K562 (cell line): ENCODE measurements around the gene KCTD16. TPM values are rescaled to one million over a fixed set of nuclear protein-coding genes. Genes with fewer than 3 reads are reported as not detected.

ENCODE experiments used
- ATAC-seq: fragments of 200-7000 bp; cut with Tn5 transposase; 3 replicates; pipeline ENCODE4 v1.9.1; 2020; ENCODE audit warnings: moderate library complexity
- BruUV-seq: library from RNA; stranded (reverse); fragments of 400-500 nt; replicated peaks from 2 replicates; lab custom pipeline; 2021; lab: Mats Ljungman, UMichigan
- CTCF ChIA-PET: fragments of 300-600 bp; formaldehyde crosslinking; extraction: SDS; loops from one replicate; lab custom pipeline; 2021; ENCODE audit warnings: low intra/inter-chr PET ratio; lab: Yijun Ruan, JAX
- POLR2A ChIA-PET: fragments of 300-600, 350-650 bp; sonication (Branson Sonifier 250); formaldehyde crosslinking; extraction: SDS; loops from one replicate; lab custom pipeline; 2021; ENCODE audit warnings: antibody characterized with exemption, inconsistent platforms; lab: Yijun Ruan, JAX
- DNase-seq, 4 experiments: peaks; one replicate each; pipeline versions ENCODE4 v3.0.0 to v3.0.0-alpha.2; 2011 to 2018; ENCODE audit warnings: low spot score in 3 of 4, mixed read lengths in 3 of 4; ENCODE audit errors: extremely low read depth in 1 of 4
- FAIRE-seq: peaks from 2 replicates; lab custom pipeline; 2011; peaks lifted over from hg19 to GRCh38; lab: Jason Lieb, UNC
- H2AFZ ChIP-seq: 2 replicates; pipeline ENCODE4 v1.6.0; 2011; ENCODE audit warnings: low read depth, low read length, control low read depth, inconsistent platforms
- H3K27ac ChIP-seq: fragments of 200-600 bp; 3 replicates; pipeline ENCODE4 v1.8.0; 2011; ENCODE audit warnings: low read depth, mild to moderate bottlenecking, control low read depth, inconsistent platforms, low read length, moderate library complexity, mixed read lengths; ENCODE audit errors: extremely low read depth
- H3K27me3 ChIP-seq, 2 experiments: fragments of 300-600 bp in 1 of 2; 2 replicates in 1 of 2; 3 replicates in 1 of 2; pipeline versions ENCODE4 v1.6.0 to v1.8.0; 2011; ENCODE audit warnings: inconsistent platforms in 2 of 2, low read length in 2 of 2, mild to moderate bottlenecking in 1 of 2, mixed read lengths in 1 of 2, moderate library complexity in 1 of 2; ENCODE audit not compliant: control insufficient read depth in 2 of 2, insufficient read depth in 2 of 2
- H3K36me3 ChIP-seq: fragments of 300-600 bp; 3 replicates; pipeline ENCODE4 v1.8.0; 2011; ENCODE audit warnings: mild to moderate bottlenecking, low read length, inconsistent platforms; ENCODE audit not compliant: control insufficient read depth, insufficient read depth
- H3K4me1 ChIP-seq, 2 experiments: fragments of 200-600 bp in 1 of 2; replicated peaks in 1 of 2; 2 replicates in 1 of 2; 3 replicates in 1 of 2; pipeline versions ENCODE4 v1.5.1 to v1.8.0; 2011; ENCODE audit warnings: inconsistent platforms in 2 of 2, low read length in 2 of 2, mild to moderate bottlenecking in 1 of 2, mixed read lengths in 1 of 2, moderate library complexity in 1 of 2; ENCODE audit not compliant: control insufficient read depth in 2 of 2, insufficient read depth in 2 of 2
- H3K4me2 ChIP-seq: 2 replicates; pipeline ENCODE4 v1.6.1; 2011; ENCODE audit warnings: low read length, control low read depth, inconsistent platforms, mixed read lengths; ENCODE audit not compliant: insufficient read depth
- H3K4me3 ChIP-seq: fragments of 200-600 bp; sonication (generic), shearing (Covaris generic); 2 replicates; pipeline ENCODE4 v1.5.1; 2016; ENCODE audit warnings: control low read depth, inconsistent platforms
- H3K79me2 ChIP-seq: fragments of 200-600 bp; 3 replicates; pipeline ENCODE4 v1.8.0; 2011; ENCODE audit warnings: low read length, inconsistent platforms; ENCODE audit not compliant: control insufficient read depth, insufficient read depth
- H3K9ac ChIP-seq, 2 experiments: 2 replicates each; pipeline versions ENCODE4 v1.6.0 to v1.6.1; 2011; ENCODE audit warnings: low read depth in 2 of 2, low read length in 2 of 2, control low read depth in 1 of 2, inconsistent platforms in 1 of 2, mild to moderate bottlenecking in 1 of 2, mixed read lengths in 1 of 2; ENCODE audit not compliant: insufficient read depth in 1 of 2
- H3K9me1 ChIP-seq: one replicate; pipeline ENCODE4 v1.6.0; 2011; ENCODE audit warnings: inconsistent platforms, mild to moderate bottlenecking, low read length, moderate library complexity; ENCODE audit not compliant: control insufficient read depth, insufficient read depth
- H3K9me3 ChIP-seq: replicated peaks from 2 replicates; pipeline ENCODE4 v1.5.1; 2011; ENCODE audit warnings: low read depth, low read length, inconsistent platforms; ENCODE audit not compliant: control insufficient read depth, insufficient read depth
- H4K20me1 ChIP-seq: replicated peaks from 2 replicates; pipeline ENCODE4 v1.6.1; 2011; ENCODE audit warnings: low read length, inconsistent platforms, mixed read lengths; ENCODE audit not compliant: control insufficient read depth, insufficient read depth
- GATAD2A ChIP-seq: fragments of 450-650 bp; IDR thresholded peaks from 2 replicates; pipeline ENCODE4 v1.6.1; 2017
- HDAC6 ChIP-seq: IDR thresholded peaks from 2 replicates; pipeline ENCODE4 v1.6.1; 2012; ENCODE audit warnings: low read depth, mild to moderate bottlenecking, control low read depth, inconsistent platforms, low read length, moderate library complexity
- KLF16 ChIP-seq: IDR thresholded peaks from 2 replicates; pipeline ENCODE4 v1.6.1; 2016; ENCODE audit warnings: antibody characterized with exemption
- MEF2D ChIP-seq: conservative IDR thresholded peaks from 2 replicates; pipeline ENCODE4 v1.6.1; 2016; ENCODE audit warnings: low read depth, missing genetic modification characterization, missing compliant biosample characterization
- POLR3A ChIP-seq: IDR thresholded peaks from 2 replicates; pipeline ENCODE4 v1.6.1; 2011; ENCODE audit warnings: borderline replicate concordance, mild to moderate bottlenecking, moderate library complexity; ENCODE audit not compliant: insufficient read length, insufficient read depth; ENCODE audit errors: extremely low read depth
- SAFB2 ChIP-seq: fragments of 200-400 bp; formaldehyde crosslinking; IDR thresholded peaks from 2 replicates; pipeline ENCODE4 v1.6.1; 2018; ENCODE audit warnings: borderline replicate concordance, low read length, low read depth, moderate library complexity; ENCODE audit not compliant: severe bottlenecking
- TCF3 ChIP-seq: sonication (generic); formaldehyde crosslinking; IDR thresholded peaks from 2 replicates; pipeline ENCODE4 v1.4.0; 2020; ENCODE audit warnings: mild to moderate bottlenecking, missing genetic modification reagents
- ZKSCAN3 ChIP-seq: fragments of 250-450 bp; sonication (Bioruptor Pico); IDR thresholded peaks from 2 replicates; pipeline ENCODE4 v1.4.0; 2020
- ZNF174 ChIP-seq: fragments of 250-450 bp; sonication (Bioruptor Pico); IDR thresholded peaks from 2 replicates; pipeline ENCODE4 v1.4.0; 2020; ENCODE audit warnings: mild to moderate bottlenecking
- ZNF316 ChIP-seq: fragments of 450-650 bp; IDR thresholded peaks from 2 replicates; pipeline ENCODE4 v1.6.1; 2016
- ZNF696 ChIP-seq: fragments of 250-450 bp; sonication (Bioruptor Pico); conservative IDR thresholded peaks from 2 replicates; pipeline ENCODE4 v1.4.0; 2020; ENCODE audit warnings: mild to moderate bottlenecking, moderate library complexity
- WGBS: fragments of 100-300 bp; shearing (Covaris generic); methylation state at CpG from one replicate; pipeline ENCODE4 v1.1.6; 2016; ENCODE audit warnings: low coverage, mixed read lengths; ENCODE audit not compliant: insufficient coverage; ENCODE audit errors: missing lambda C conversion rate; 5-methylcytosine and 5-hydroxymethylcytosine counted together
- in situ Hi-C: fragments of 300-500 bp; cut with MboI; formaldehyde crosslinking; loops from 4 replicates; pipeline ENCODE4 v1.15.0; 2018; ENCODE audit warnings: inconsistent platforms, mixed read lengths
- intact Hi-C: fragments of 100-400 bp; cut with micrococcal nuclease; formaldehyde crosslinking; loops from 2 replicates; pipeline ENCODE4 v1.14.2; 2022
- polyA plus RNA-seq, 8 experiments: library from polyadenylated mRNA; depleted of rRNA in 4 of 8; stranded (reverse) in 5 of 8; unstranded in 3 of 8; fragments of >200 nt; fragmentation: Nextera tagmentation in 2 of 8; fragmentation: Illumina TruSeq in 1 of 8; extraction: Ambion mirVana in 2 of 8; extraction: Trizol in 1 of 8; gene quantifications; 2 replicates each; pipeline versions ENCODE4 v1.2.1 to v1.2.3, GENCODE V29; 2011 to 2014; ENCODE audit warnings: inconsistent platforms in 1 of 8, missing spikeins in 1 of 8
- total RNA-seq, 7 experiments: library from RNA; depleted of rRNA in 6 of 7; stranded (reverse); fragments of >200 nt in 6 of 7; fragmentation: Illumina TruSeq in 2 of 7; extraction: Trizol in 2 of 7; gene quantifications; 2 replicates each; pipeline versions ENCODE4 v1.2.1 to v1.2.3, GENCODE V29; 2011 to 2021; ENCODE audit warnings: low replicate concordance in 1 of 7
- TF ChIP-seq, protein P1 (sequence below): fragments of 450-650 bp; IDR thresholded peaks from 2 replicates; pipeline ENCODE4 v1.6.1; 2016; ENCODE audit warnings: missing biosample characterization, missing genetic modification characterization
- TF ChIP-seq, protein P2 (sequence below): fragments of 450-650 bp; formaldehyde crosslinking; IDR thresholded peaks from 2 replicates; pipeline ENCODE4 v1.4.0; 2020; ENCODE audit warnings: mild to moderate bottlenecking, mixed read lengths
- TF ChIP-seq, protein P3 (sequence below): IDR thresholded peaks from 2 replicates; pipeline ENCODE4 v1.6.1; 2011; ENCODE audit warnings: borderline replicate concordance, low read depth, mild to moderate bottlenecking, moderate library complexity, low read length; ENCODE audit not compliant: insufficient read depth, poor library complexity, severe bottlenecking
- TF ChIP-seq, protein P4 (sequence below): fragments of 450-650 bp; formaldehyde crosslinking; IDR thresholded peaks from 2 replicates; pipeline ENCODE4 v1.4.0; 2022; ENCODE audit warnings: mild to moderate bottlenecking, moderate library complexity

Gene KCTD16
- total and polyA plus RNA-seq, 9 of the 15 experiments (the other 6 are each of a cell fraction or from before 2014, with no cell fraction given) = 0.04 TPM; not detected in 8

DNA sequence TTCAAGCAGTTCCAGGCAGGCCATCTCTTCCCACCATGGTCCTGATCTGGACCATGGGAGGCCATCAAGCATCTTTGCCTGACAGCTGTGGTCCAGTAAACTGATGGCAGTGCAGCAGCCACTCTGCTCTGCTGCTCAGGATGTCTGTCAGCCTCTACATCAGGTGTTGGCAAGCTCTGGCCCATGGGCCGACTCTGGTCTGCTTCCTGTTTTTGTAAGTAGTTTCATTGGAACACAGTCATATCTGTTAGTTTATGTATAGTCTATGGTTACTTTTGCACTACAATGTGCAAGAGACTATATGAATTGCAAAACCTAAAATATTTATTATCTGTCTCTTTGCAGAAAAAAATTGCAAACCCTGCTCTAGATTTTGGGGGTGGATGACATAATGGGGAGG is 225.0 kb downstream of the KCTD16 start:
- ChIA-PET POLR2A (no interaction called here), CTCF (no interaction called here)
- Histone ChIP-seq H3K27me3 (no peaks in the 10 kb centered on the region), H3K4me1 (no peaks in the 10 kb centered on the region), H2AFZ (no peak overlapping the region), H4K20me1 (no peaks in the 10 kb centered on the region), H3K79me2 (no peaks in the 10 kb centered on the region), H3K4me3 (no peak overlapping the region), H3K9me3 (no peaks in the 10 kb centered on the region; the same call in 1 of the 2 replicates), H3K9ac (no peak overlapping the region), H3K4me2 (no peak overlapping the region), H3K27ac (no peak overlapping the region), H3K36me3 (no peaks in the 10 kb centered on the region), H3K9me1 (no peaks in the 10 kb centered on the region)
- TF ChIP-seq ZNF174 (CRISPR knock-in tag) (no peak), TCF3 (no peak), HDAC6 (no peak), SAFB2 (no peak), ZNF316 (no peak), MEF2D (tag) (no peak), POLR3A (no peak), ZNF696 (CRISPR knock-in tag) (no peak), ZKSCAN3 (CRISPR knock-in tag) (no peak), KLF16 (no peak), GATAD2A (no peak)
- TF ChIP-seq, protein P1, sequence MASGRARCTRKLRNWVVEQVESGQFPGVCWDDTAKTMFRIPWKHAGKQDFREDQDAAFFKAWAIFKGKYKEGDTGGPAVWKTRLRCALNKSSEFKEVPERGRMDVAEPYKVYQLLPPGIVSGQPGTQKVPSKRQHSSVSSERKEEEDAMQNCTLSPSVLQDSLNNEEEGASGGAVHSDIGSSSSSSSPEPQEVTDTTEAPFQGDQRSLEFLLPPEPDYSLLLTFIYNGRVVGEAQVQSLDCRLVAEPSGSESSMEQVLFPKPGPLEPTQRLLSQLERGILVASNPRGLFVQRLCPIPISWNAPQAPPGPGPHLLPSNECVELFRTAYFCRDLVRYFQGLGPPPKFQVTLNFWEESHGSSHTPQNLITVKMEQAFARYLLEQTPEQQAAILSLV (tag) = no peak
- TF ChIP-seq, protein P2, sequence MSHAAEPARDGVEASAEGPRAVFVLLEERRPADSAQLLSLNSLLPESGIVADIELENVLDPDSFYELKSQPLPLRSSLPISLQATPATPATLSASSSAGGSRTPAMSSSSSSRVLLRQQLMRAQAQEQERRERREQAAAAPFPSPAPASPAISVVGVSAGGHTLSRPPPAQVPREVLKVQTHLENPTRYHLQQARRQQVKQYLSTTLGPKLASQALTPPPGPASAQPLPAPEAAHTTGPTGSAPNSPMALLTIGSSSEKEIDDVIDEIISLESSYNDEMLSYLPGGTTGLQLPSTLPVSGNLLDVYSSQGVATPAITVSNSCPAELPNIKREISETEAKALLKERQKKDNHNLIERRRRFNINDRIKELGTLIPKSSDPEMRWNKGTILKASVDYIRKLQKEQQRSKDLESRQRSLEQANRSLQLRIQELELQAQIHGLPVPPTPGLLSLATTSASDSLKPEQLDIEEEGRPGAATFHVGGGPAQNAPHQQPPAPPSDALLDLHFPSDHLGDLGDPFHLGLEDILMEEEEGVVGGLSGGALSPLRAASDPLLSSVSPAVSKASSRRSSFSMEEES = no peak
- TF ChIP-seq, protein P3, sequence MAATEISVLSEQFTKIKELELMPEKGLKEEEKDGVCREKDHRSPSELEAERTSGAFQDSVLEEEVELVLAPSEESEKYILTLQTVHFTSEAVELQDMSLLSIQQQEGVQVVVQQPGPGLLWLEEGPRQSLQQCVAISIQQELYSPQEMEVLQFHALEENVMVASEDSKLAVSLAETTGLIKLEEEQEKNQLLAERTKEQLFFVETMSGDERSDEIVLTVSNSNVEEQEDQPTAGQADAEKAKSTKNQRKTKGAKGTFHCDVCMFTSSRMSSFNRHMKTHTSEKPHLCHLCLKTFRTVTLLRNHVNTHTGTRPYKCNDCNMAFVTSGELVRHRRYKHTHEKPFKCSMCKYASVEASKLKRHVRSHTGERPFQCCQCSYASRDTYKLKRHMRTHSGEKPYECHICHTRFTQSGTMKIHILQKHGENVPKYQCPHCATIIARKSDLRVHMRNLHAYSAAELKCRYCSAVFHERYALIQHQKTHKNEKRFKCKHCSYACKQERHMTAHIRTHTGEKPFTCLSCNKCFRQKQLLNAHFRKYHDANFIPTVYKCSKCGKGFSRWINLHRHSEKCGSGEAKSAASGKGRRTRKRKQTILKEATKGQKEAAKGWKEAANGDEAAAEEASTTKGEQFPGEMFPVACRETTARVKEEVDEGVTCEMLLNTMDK = no peak
- TF ChIP-seq, protein P4, sequence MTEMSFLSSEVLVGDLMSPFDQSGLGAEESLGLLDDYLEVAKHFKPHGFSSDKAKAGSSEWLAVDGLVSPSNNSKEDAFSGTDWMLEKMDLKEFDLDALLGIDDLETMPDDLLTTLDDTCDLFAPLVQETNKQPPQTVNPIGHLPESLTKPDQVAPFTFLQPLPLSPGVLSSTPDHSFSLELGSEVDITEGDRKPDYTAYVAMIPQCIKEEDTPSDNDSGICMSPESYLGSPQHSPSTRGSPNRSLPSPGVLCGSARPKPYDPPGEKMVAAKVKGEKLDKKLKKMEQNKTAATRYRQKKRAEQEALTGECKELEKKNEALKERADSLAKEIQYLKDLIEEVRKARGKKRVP (CRISPR knock-in tag) = no peak
- FAIRE-seq (no peak), DNase-seq (no peak), ATAC-seq (no peak)
- 0% methylated on average over 1 of the region's 1 CpG for WGBS
- no TSS peak for BruUV-seq
- in situ Hi-C loops (no loop called here), intact Hi-C loops (no loop called here)
